PC-9 (cell line): ENCODE measurements around the gene SYPL2. TPM values are rescaled to one million over a fixed set of nuclear protein-coding genes. Genes with fewer than 3 reads are reported as not detected.

Source experiments
- BruUV-seq: library from RNA; stranded (reverse); fragments of 400-500 nt; replicated peaks from 2 replicates; lab custom pipeline; 2021; lab: Mats Ljungman, UMichigan
- CTCF ChIA-PET: fragments of 300-600 bp; sonication (Branson Sonifier 250); formaldehyde crosslinking; loops from one replicate; lab custom pipeline; 2022; ENCODE audit warnings: antibody characterized with exemption; lab: Charles Lee
- POLR2A ChIA-PET: fragments of 300-600 bp; sonication (Branson Sonifier 250); formaldehyde crosslinking; loops from one replicate; lab custom pipeline; 2022; ENCODE audit warnings: antibody characterized with exemption; ENCODE audit not compliant: unreplicated experiment; lab: Charles Lee
- DNase-seq, 2 experiments: peaks; one replicate each; pipeline versions ENCODE4 v3.0.0 to v3.0.0-alpha.2; 2015 to 2022; ENCODE audit warnings: mixed read lengths in 1 of 2
- H2AFZ ChIP-seq: fragments of 200-600 bp; sonication (generic); 2 replicates; pipeline ENCODE4 v1.8.1; 2017; ENCODE audit warnings: antibody characterized with exemption
- H3F3A ChIP-seq: fragments of 200-600 bp; sonication (generic); 2 replicates; pipeline ENCODE4 v1.8.1; 2017; ENCODE audit warnings: antibody characterized with exemption, mild to moderate bottlenecking, low read depth; ENCODE audit not compliant: insufficient read depth
- H3K27ac ChIP-seq: fragments of 200-600 bp; sonication (generic); 2 replicates; pipeline ENCODE4 v1.6.1; 2016; ENCODE audit warnings: mixed run types
- H3K27me3 ChIP-seq: fragments of 200-600 bp; sonication (generic); 2 replicates; pipeline ENCODE4 v1.6.1; 2016; ENCODE audit warnings: low read depth, mixed run types; ENCODE audit not compliant: insufficient read depth
- H3K36me3 ChIP-seq: fragments of 200-600 bp; sonication (generic); 2 replicates; pipeline ENCODE4 v1.6.1; 2016; ENCODE audit warnings: low read depth, mixed run types
- H3K4me1 ChIP-seq: fragments of 200-600 bp; sonication (generic); replicated peaks from 2 replicates; pipeline ENCODE4 v1.6.1; 2016; ENCODE audit warnings: mixed run types; ENCODE audit not compliant: insufficient read depth
- H3K4me2 ChIP-seq: fragments of 200-600 bp; sonication (generic); 2 replicates; pipeline ENCODE4 v1.6.1; 2017; ENCODE audit warnings: mixed run types
- H3K4me3 ChIP-seq: fragments of 200-600 bp; sonication (generic); 2 replicates; pipeline ENCODE4 v1.6.1; 2016; ENCODE audit warnings: mixed run types
- H3K79me2 ChIP-seq: fragments of 200-600 bp; sonication (generic); 2 replicates; pipeline ENCODE4 v1.6.1; 2017; ENCODE audit warnings: low read depth, mixed run types
- H3K9me2 ChIP-seq: fragments of 200-600 bp; sonication (generic); 2 replicates; pipeline ENCODE4 v1.8.1; 2017; ENCODE audit warnings: mild to moderate bottlenecking; ENCODE audit not compliant: insufficient read depth
- H3K9me3 ChIP-seq: fragments of 200-600 bp; sonication (generic); 2 replicates; pipeline ENCODE4 v1.8.1; 2016; ENCODE audit warnings: low read depth; ENCODE audit not compliant: insufficient read depth
- H4K20me1 ChIP-seq: fragments of 200-600 bp; sonication (generic); 2 replicates; pipeline ENCODE4 v1.8.1; 2017; ENCODE audit not compliant: insufficient read depth
- EZH2 ChIP-seq: fragments of 200-600 bp; sonication (generic); IDR thresholded peaks from 2 replicates; pipeline ENCODE4 v1.8.0; 2017; ENCODE audit warnings: antibody characterized with exemption, low read depth
- intact Hi-C: fragments of 100-400 bp; cut with micrococcal nuclease; formaldehyde crosslinking; loops from one replicate; pipeline ENCODE4 v1.10.0; 2022; ENCODE audit not compliant: unreplicated experiment
- total RNA-seq: library from RNA; stranded (reverse); gene quantifications from 2 replicates; pipeline ENCODE4 v1.2.3, GENCODE V29; 2021
- TF ChIP-seq, protein P1 (sequence below): fragments of 200-600 bp; sonication (generic); conservative IDR thresholded peaks from 2 replicates; pipeline ENCODE4 v1.6.1; 2017; ENCODE audit warnings: mixed run types, antibody characterized with exemption, mild to moderate bottlenecking, moderate library complexity

Gene SYPL2
- total RNA-seq, 1 experiment from 2014 or later: 0.09 TPM

DNA sequence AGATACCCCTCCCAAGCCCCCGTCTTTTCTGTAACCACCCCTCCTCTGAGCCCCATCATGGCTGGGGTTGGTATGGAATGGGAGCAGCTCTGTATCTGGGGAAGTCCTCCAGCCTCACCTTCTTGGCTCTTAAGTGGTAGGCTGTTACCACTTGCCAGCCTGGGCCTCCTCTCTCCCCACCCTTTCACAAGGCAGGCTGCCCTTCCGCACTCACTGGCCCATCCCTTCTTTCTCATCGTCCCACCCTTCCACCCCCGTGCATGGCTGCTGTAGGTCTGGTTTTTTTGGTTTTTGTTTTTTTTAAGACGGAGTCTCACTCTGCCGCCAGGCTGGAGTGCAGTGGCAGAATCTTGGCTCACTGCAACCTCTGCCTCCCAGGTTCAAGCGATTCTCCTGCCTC is 32.7 kb downstream of the SYPL2 start:
- intact Hi-C loops: loop anchor here (2.0 kb wide), 1 partner anchor 34 kb away; no protein-coding TSS in a partner anchor
- peaks cover 9% of the 10 kb centered on the region for H3K36me3 ChIP-seq
- peaks cover 21% of the 10 kb centered on the region for H3K4me1 ChIP-seq
- H3K4me3 ChIP-seq: no peak overlapping the region
- 0 out of 2 replicates have a peak overlapping the region, but pooled peaks have one; percentile 13 for H3K4me2 ChIP-seq
- no peaks in the 10 kb centered on the region for H3K27me3 ChIP-seq
- CTCF ChIA-PET: interaction anchor here (0.6 to 1.0 kb wide), 3 partner anchors 23 to 561 kb away, joined by 3 read pairs; partner anchors contain the start of gene STRIP1
- no peaks in the 10 kb centered on the region for H3K9me3 ChIP-seq
- POLR2A ChIA-PET: no interaction called here
- DNase-seq: no peak
- peaks cover 6% of the 10 kb centered on the region for H4K20me1 ChIP-seq
- no peak overlapping the region for H3K27ac ChIP-seq
- BruUV-seq: no TSS peak
- no peak overlapping the region for H2AFZ ChIP-seq
- peaks cover 22% of the 10 kb centered on the region for H3K79me2 ChIP-seq
- H3K9me2 ChIP-seq: no peaks in the 10 kb centered on the region
- peaks cover 29% of the 10 kb centered on the region; the same call in 1 of the 2 replicates for H3F3A ChIP-seq
- TF ChIP-seq EZH2: no peak
- TF ChIP-seq, protein P1, sequence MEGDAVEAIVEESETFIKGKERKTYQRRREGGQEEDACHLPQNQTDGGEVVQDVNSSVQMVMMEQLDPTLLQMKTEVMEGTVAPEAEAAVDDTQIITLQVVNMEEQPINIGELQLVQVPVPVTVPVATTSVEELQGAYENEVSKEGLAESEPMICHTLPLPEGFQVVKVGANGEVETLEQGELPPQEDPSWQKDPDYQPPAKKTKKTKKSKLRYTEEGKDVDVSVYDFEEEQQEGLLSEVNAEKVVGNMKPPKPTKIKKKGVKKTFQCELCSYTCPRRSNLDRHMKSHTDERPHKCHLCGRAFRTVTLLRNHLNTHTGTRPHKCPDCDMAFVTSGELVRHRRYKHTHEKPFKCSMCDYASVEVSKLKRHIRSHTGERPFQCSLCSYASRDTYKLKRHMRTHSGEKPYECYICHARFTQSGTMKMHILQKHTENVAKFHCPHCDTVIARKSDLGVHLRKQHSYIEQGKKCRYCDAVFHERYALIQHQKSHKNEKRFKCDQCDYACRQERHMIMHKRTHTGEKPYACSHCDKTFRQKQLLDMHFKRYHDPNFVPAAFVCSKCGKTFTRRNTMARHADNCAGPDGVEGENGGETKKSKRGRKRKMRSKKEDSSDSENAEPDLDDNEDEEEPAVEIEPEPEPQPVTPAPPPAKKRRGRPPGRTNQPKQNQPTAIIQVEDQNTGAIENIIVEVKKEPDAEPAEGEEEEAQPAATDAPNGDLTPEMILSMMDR: no peak

DNA sequence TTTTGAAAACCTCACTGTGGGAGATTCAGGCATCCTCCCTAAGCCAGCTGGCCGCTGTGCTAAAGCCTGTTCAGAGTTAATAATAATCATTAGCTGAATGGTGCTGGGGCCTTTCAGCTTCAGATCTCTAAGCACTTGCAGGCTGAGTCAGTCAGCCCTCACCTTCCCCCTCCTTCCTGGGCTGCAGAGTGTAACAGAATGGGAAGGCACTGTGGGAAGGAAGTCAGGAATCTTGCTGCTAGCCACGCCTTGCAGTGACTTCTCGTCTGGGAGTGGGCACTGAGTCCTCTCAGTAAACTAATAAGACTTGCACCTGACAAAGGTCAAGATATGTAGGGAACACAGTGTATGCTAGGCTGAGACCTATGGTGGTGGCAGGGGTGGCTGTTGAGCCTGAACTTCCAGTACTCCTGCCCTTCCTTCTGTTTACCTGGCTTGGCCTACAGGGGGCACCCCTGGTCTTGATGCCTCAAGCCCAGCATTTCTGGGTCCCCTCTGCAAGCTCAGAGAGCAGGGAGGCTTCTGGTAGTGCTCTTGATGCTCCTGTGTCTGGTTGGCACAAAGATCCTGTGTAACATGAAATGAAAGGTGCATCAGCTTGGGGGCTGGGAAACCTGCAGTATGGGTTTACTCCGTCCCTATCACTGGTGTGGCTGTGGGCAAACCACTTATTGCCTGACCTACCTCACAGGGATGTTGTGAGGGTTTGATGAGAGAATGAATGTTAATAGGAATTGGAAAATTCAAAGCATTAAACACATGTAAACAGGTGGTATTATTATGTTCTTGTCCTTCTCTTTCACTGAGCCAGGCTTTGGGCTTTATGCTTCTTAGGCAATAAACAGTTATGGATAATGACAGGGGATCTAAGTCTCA is 33.6 kb downstream of the SYPL2 start:
- Histone ChIP-seq H3F3A (peaks cover 27% of the 10 kb centered on the region; the same call in 1 of the 2 replicates), H4K20me1 (peaks cover 6% of the 10 kb centered on the region), H3K79me2 (peaks cover 16% of the 10 kb centered on the region), H3K4me3 (no peak overlapping the region), H2AFZ (no peak overlapping the region), H3K4me1 (peaks cover 17% of the 10 kb centered on the region), H3K36me3 (peaks cover 9% of the 10 kb centered on the region), H3K4me2 (peak overlapping the region; percentile 13; the same call in 1 of the 2 replicates), H3K27ac (no peak overlapping the region), H3K9me2 (no peaks in the 10 kb centered on the region), H3K9me3 (no peaks in the 10 kb centered on the region), H3K27me3 (no peaks in the 10 kb centered on the region)
- intact Hi-C loops: loop anchor here (2.0 kb wide), 1 partner anchor 33 kb away; no protein-coding TSS in a partner anchor
- ChIA-PET CTCF (interaction anchor here (0.5 to 1.0 kb wide), 5 partner anchors 16 to 503 kb away, joined by 3 to 13 read pairs (median 5); no protein-coding TSS in a partner anchor), POLR2A (no interaction called here)
- no TSS peak for BruUV-seq
- TF ChIP-seq EZH2: no peak
- TF ChIP-seq, protein P1: peak; percentile 86
- DNase-seq: peak; percentile 51 to 69

DNA sequence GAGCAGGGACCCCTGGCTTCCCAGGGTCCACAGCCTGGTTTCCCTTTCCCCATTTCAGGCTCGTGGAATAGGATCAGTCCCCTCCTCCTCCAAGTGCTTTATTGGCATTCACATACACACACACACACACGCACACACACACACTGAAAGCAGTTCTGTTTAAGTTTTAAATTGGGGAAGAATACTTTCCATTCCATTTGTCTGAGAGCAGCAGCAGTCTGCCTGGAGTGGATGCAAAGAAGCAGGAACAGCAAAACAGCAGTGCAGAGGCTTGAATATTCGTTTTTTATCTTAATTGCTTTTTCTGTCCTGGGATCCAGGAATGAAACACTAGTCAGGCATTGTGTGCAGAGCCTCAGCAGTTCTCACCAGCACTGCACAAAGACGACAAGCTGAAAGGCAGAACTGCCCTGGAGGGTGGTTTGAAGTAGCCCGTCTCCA is 34.6 kb downstream of the SYPL2 start:
- intact Hi-C loops: no loop called here
- Histone ChIP-seq H3K9me2 (no peaks in the 10 kb centered on the region), H3K27ac (no peak overlapping the region), H3K4me2 (no peak overlapping the region), H3F3A (peaks cover 28% of the 10 kb centered on the region; the same call in 1 of the 2 replicates), H2AFZ (no peak overlapping the region), H3K79me2 (peaks cover 6% of the 10 kb centered on the region; the same call in 1 of the 2 replicates), H3K27me3 (no peaks in the 10 kb centered on the region), H4K20me1 (peaks cover 6% of the 10 kb centered on the region), H3K9me3 (no peaks in the 10 kb centered on the region), H3K36me3 (peaks cover 4% of the 10 kb centered on the region), H3K4me1 (peaks cover 13% of the 10 kb centered on the region), H3K4me3 (no peak overlapping the region)
- POLR2A ChIA-PET: no interaction called here
- CTCF ChIA-PET: no interaction called here
- no peak for TF ChIP-seq EZH2
- TF ChIP-seq, protein P1: no peak
- DNase-seq: no peak
- no TSS peak for BruUV-seq
